ENCODE results near the gene NINJ1.
"Not testable (repeated sequence)": the region's sequence is repeated elsewhere in the genome, so short reads cannot be mapped to it uniquely, and the experiment has no call there.

The NINJ1 gene

GRCh38 chr9:93118863-93119702 lies 15.0 kb downstream of the NINJ1 start:
- DNase-seq, result no peak

DNA sequence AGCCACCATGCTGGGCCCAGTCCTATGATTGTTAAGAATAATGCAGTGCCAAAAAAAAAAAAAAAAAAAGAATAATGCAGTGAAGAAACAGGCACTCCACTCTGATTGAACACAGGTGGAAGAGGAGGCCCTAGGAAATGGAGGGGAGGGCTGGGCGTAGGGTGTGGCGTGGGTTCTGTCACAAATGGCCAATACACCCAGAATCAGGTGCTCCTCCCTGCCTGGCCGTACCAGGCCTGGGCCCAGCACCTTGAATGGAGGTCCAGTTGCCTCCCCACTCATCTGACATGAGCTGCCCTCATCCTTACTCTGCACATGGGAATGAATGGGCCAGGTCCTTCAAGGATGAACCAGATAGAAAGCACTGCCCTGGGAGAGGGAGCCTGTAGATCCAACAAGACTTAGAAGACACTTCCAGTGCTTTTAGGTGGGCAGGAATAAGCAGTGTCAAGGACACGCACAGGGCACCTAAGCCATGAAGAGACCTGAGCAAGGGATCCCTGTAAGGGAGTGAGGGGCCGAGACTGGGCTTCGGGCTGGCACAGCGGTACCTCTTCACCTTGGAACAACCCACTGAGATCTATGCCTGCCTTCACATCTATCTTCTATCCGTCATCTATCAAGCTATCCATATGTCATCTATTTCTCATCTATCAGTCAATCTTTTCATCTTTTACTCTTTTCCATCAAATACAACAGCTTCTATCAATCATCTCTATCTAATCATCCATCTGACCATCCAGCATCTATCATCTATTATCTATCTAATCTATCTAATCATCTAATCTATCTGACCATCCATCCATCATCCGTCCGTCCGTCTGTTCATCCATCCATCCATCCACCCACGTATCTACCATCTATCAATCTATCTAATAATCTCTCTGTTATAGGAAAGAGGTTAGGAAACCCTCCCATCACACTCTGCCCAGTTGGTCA lies 15.9 kb downstream of the NINJ1 start:
- no peak for DNase-seq

GRCh38 chr9:93117521-93117920 lies 16.5 kb downstream of the NINJ1 start:
- DNase-seq, result not testable (repeated sequence)

DNA sequence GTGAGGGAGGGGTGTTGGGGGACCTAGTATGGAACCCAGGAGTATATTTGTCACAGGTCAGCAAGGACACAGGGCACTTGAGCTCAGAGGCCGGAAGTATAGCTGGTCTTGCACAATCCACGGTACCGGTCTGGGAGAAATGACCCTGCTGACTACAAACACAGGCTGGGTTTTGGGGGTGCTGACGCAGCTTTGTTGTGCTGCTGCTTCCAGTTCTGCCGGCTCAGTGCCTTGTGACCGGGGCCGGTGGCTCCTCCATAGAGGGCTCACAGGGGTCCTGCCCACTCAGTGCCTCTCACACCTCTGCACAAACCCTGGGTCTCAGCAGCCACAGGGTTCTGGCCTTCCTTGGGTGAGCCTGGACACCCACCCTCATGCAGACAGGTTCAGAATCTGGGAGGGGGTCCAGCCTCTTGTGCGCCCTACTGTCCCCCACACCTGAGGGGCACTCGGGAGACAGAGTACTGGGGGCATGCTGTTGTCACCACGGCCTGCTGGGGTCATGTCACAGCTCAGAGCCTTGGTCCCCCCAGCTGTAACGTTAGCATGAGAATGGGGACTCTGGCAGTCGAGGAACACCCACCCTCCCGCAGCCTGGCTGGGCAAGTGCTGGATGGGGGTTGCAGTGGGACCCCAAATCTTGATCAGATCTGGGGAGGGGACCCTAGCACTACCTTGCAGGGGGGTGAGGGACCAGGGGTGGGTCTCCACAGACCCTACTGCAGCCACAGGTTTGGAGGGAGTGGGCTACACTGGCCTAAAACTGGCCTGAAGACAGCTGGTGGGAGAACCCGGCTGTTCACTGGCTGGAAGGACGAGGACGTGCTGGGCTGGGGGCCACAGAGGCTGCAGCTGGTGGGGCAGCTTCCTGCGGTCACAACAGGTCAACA lies 17.7 kb downstream of the NINJ1 start:
- DNase-seq, result no peak

DNA sequence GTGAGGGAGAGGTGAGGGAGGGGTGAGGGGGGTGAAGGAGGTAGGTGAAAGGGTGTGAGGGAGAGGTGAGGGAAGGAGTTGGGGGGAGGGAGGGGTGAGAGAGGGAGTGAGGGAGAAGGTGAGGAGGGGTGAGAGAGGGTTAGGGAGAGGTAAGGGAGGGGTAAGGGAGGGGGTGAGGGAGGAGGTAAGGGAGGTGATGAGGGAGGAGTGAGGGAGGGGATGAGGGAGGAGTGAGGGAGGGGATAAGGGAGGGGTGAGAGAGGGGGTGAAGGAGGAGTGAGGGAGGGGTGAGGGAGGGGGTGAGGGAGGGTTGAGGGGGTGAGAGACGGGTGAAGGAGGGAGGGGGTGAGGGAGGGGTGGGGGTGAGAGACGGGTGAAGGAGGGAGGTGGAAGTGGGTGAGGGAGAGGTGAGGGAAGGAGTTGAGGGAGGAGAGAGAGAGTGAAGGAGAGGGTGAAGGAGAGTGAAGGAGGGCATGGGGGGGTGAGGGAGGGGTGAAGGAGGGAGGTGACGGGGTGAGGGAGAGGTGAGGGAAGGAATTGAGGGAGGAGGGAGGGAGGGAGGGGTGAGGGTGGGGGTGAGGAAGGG lies 18.5 kb downstream of the NINJ1 start:
- DNase-seq, result no peak

DNA sequence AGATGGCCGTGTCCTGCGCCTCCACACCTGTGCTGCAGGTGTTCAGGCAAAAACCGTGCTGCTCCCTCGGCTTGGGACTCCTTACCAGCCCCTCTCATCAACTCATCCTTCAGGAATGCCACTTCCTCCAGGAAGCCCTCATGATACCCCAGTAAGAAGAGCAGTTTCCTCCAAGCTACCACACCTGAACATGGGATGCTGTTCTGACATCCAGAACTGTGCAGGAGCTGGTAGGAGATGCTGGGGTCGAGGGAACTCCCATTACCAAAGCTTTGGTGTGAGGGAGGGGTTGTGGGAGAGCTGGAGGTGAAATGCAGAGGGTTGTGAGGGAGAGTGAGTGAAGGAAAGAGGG lies 19.1 kb downstream of the NINJ1 start:
- DNase-seq, result no peak

- peak; percentile 75 for DNase-seq
Observed at GRCh38 chr9:93114169-93114983, 19.7 kb downstream of the NINJ1 start.

GRCh38 chr9:93112864-93113389 lies 21.1 kb downstream of the NINJ1 start:
- DNase-seq, result no peak

DNA sequence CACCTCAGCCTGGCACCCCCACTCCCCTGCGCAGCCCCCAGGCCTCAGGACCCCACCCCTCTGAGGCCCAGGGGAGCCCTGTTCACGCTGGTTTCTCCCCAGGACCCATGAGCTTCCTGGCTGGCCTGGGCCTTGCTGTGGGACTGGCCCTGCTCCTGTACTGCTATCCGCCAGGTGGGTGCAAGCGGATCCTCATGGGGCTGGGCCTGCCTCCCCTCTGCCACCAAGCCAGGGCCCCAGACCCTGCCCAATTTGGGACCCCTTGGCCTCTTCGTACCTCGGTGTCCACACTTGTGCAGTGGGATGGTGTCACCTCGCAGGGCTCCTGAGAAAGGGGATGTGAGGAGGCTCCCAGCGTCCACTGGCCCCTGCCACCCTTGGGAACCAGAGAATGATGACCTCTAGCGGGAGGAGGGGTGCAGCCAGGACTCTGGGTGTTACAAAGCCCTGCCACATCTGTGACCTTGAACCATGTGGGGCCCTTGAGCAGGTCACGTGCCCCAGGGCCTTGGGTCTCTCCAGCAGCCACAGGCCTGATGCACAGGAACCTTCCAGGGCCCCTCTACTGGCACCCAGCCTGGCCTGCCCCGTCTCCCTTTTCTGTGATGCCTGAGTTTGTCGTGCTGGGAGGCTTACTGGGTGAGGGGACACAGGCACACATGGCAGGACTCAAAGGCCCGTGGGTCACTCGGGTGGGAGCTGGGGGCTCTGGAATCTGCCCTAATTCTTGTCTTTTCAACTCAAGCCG lies 21.8 kb downstream of the NINJ1 start:
- no peak for DNase-seq

GRCh38 chr9:93111371-93112115 lies 22.5 kb downstream of the NINJ1 start:
- no peak for DNase-seq

DNA sequence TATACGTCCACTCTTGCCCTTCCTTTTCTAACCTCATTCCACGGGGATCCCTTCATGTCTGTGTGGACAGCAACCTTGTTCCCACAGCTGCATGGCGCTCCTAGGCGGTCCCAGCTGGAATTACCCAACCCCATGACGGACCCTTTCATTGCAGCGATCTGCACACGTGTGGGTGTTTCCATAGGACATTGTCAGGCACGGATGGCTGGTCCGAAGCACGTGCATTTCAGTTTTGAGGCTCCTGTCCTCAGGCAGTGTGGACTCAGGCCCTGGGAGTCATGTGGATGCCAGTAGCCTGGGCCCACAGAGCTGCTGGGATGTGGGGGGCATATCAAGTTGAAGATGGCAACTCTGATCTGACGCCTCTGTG lies 23.1 kb downstream of the NINJ1 start:
- no peak for DNase-seq

DNA sequence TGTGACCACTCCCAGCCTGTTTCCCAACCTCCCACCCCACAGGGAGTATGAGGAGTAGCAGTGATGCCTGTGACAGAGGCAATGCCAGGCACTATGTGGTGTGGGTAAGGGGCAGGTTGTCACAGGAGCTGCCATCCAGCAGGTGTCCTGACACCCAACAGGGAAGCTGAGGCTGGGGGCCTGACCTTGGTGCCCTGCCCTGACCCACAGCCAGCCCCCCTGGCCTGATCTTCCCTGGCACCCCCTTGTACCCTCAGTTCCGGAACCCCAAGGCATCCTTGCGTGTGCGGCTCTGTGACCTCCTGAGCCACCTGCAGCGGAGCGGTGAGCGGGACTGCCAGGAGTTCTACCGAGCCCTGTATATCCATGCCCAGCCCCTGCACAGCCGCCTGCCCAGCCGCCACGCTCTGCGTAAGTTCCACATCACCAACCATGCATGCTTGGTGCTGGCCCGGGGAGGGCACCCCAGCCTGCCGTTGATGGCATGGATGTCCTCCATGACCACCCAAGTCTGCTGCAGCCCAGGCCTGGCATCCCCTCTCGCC lies 23.7 kb downstream of the NINJ1 start:
- no peak for DNase-seq

GRCh38 chr9:93108291-93109041 lies 25.6 kb downstream of the NINJ1 start:
- no peak for DNase-seq

DNA sequence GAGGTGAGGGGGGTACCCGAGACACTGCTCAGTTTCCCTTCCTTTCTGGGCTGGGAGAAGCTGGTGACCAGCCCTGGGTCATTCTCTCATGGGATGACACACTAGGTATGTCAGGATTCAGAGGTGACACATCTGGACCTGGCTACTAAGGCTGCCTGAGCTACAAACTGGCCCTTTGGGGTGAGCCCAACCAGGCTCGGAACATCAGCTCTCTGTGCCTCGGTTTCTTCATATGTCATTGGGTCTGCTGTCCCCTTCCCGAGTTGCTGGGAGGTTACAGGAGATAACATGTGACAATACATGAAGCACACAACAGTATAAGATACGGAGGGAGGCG lies 26.3 kb downstream of the NINJ1 start:
- DNase-seq, result no peak

DNA sequence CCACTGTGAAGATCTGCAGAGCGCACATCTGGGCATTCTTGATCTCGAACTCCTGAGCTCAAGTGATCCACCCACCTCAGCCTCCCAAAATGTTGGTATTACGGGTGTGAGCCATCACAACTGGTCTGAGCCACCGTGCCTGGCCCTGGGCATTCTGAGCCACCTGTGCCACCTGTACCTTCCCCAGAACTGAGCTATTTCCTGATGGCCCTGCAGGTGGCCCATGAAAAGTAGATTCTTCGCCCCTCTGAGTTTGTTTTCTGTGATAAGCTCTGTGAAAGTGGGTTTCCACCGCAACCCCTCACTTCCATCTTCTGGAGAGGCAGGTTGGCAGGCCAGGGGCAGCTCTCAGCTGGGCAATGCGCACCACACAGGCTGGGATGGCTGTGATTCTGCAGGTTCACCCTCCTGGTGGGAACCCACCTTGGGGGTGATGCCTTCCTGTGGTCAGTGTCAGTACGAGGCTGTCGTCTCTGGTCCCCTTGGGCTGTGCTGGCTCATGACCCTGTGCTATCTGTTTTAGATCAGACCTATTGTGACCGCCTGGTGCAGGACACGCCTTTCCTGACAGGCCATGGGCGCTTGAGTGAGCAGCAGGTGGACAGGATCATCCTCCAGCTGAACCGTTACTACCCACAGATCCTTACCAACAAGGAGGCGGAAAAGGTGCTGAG lies 26.8 kb downstream of the NINJ1 start:
- DNase-seq, result no peak

GRCh38 chr9:93105620-93106019 lies 28.4 kb downstream of the NINJ1 start:
- no peak for DNase-seq

DNA sequence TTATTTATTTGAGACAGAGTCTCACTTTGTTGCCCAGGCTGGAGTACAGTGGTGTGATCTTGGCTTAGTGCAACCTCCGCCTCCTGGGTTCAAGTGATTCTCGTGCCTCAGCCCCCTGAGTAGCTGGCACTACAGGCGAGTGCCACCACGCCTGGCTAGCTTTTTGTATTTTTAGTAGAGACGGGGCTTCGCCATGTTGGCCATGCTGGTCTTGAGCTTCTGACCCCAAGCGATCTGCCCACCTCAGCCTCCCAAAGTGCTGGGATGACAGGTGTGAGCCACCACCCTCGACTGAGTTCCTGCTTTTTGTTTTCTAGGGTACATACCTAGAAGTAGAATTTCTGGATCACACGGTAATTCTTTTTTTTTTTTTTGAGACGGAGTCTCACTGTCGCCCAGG lies 33.0 kb downstream of the NINJ1 start:
- DNase-seq, result not testable (repeated sequence)

GRCh38 chr9:93100276-93100636 lies 33.8 kb downstream of the NINJ1 start:
- DNase-seq, result no peak
